PC-9 (cell line): ENCODE data around the gene FOXR1. TPM values are rescaled to one million over a fixed set of nuclear protein-coding genes. Genes with fewer than 3 reads are reported as not detected.

ENCODE experiments used
- BruUV-seq: library from RNA; stranded (reverse); fragments of 400-500 nt; replicated peaks from 2 replicates; lab custom pipeline; 2021; lab: Mats Ljungman, UMichigan
- CTCF ChIA-PET: fragments of 300-600 bp; sonication (Branson Sonifier 250); formaldehyde crosslinking; loops from one replicate; lab custom pipeline; 2022; ENCODE audit warnings: antibody characterized with exemption; lab: Charles Lee
- POLR2A ChIA-PET: fragments of 300-600 bp; sonication (Branson Sonifier 250); formaldehyde crosslinking; loops from one replicate; lab custom pipeline; 2022; ENCODE audit warnings: antibody characterized with exemption; ENCODE audit not compliant: unreplicated experiment; lab: Charles Lee
- DNase-seq, 2 experiments: peaks; one replicate each; pipeline versions ENCODE4 v3.0.0 to v3.0.0-alpha.2; 2015 to 2022; ENCODE audit warnings: mixed read lengths in 1 of 2
- H2AFZ ChIP-seq: fragments of 200-600 bp; sonication (generic); 2 replicates; pipeline ENCODE4 v1.8.1; 2017; ENCODE audit warnings: antibody characterized with exemption
- H3F3A ChIP-seq: fragments of 200-600 bp; sonication (generic); 2 replicates; pipeline ENCODE4 v1.8.1; 2017; ENCODE audit warnings: antibody characterized with exemption, mild to moderate bottlenecking, low read depth; ENCODE audit not compliant: insufficient read depth
- H3K27ac ChIP-seq: fragments of 200-600 bp; sonication (generic); 2 replicates; pipeline ENCODE4 v1.6.1; 2016; ENCODE audit warnings: mixed run types
- H3K27me3 ChIP-seq: fragments of 200-600 bp; sonication (generic); 2 replicates; pipeline ENCODE4 v1.6.1; 2016; ENCODE audit warnings: low read depth, mixed run types; ENCODE audit not compliant: insufficient read depth
- H3K36me3 ChIP-seq: fragments of 200-600 bp; sonication (generic); 2 replicates; pipeline ENCODE4 v1.6.1; 2016; ENCODE audit warnings: low read depth, mixed run types
- H3K4me1 ChIP-seq: fragments of 200-600 bp; sonication (generic); replicated peaks from 2 replicates; pipeline ENCODE4 v1.6.1; 2016; ENCODE audit warnings: mixed run types; ENCODE audit not compliant: insufficient read depth
- H3K4me2 ChIP-seq: fragments of 200-600 bp; sonication (generic); 2 replicates; pipeline ENCODE4 v1.6.1; 2017; ENCODE audit warnings: mixed run types
- H3K4me3 ChIP-seq: fragments of 200-600 bp; sonication (generic); 2 replicates; pipeline ENCODE4 v1.6.1; 2016; ENCODE audit warnings: mixed run types
- H3K79me2 ChIP-seq: fragments of 200-600 bp; sonication (generic); 2 replicates; pipeline ENCODE4 v1.6.1; 2017; ENCODE audit warnings: low read depth, mixed run types
- H3K9me2 ChIP-seq: fragments of 200-600 bp; sonication (generic); 2 replicates; pipeline ENCODE4 v1.8.1; 2017; ENCODE audit warnings: mild to moderate bottlenecking; ENCODE audit not compliant: insufficient read depth
- H3K9me3 ChIP-seq: fragments of 200-600 bp; sonication (generic); 2 replicates; pipeline ENCODE4 v1.8.1; 2016; ENCODE audit warnings: low read depth; ENCODE audit not compliant: insufficient read depth
- H4K20me1 ChIP-seq: fragments of 200-600 bp; sonication (generic); 2 replicates; pipeline ENCODE4 v1.8.1; 2017; ENCODE audit not compliant: insufficient read depth
- CTCF ChIP-seq: fragments of 200-600 bp; sonication (generic); conservative IDR thresholded peaks from 2 replicates; pipeline ENCODE4 v1.6.1; 2017; ENCODE audit warnings: mixed run types, antibody characterized with exemption, mild to moderate bottlenecking, moderate library complexity
- EZH2 ChIP-seq: fragments of 200-600 bp; sonication (generic); IDR thresholded peaks from 2 replicates; pipeline ENCODE4 v1.8.0; 2017; ENCODE audit warnings: antibody characterized with exemption, low read depth
- intact Hi-C: fragments of 100-400 bp; cut with micrococcal nuclease; formaldehyde crosslinking; loops from one replicate; pipeline ENCODE4 v1.10.0; 2022; ENCODE audit not compliant: unreplicated experiment
- total RNA-seq: library from RNA; stranded (reverse); gene quantifications from 2 replicates; pipeline ENCODE4 v1.2.3, GENCODE V29; 2021

Gene FOXR1
- total RNA-seq, 1 experiment from 2014 or later, result not detected

DNA sequence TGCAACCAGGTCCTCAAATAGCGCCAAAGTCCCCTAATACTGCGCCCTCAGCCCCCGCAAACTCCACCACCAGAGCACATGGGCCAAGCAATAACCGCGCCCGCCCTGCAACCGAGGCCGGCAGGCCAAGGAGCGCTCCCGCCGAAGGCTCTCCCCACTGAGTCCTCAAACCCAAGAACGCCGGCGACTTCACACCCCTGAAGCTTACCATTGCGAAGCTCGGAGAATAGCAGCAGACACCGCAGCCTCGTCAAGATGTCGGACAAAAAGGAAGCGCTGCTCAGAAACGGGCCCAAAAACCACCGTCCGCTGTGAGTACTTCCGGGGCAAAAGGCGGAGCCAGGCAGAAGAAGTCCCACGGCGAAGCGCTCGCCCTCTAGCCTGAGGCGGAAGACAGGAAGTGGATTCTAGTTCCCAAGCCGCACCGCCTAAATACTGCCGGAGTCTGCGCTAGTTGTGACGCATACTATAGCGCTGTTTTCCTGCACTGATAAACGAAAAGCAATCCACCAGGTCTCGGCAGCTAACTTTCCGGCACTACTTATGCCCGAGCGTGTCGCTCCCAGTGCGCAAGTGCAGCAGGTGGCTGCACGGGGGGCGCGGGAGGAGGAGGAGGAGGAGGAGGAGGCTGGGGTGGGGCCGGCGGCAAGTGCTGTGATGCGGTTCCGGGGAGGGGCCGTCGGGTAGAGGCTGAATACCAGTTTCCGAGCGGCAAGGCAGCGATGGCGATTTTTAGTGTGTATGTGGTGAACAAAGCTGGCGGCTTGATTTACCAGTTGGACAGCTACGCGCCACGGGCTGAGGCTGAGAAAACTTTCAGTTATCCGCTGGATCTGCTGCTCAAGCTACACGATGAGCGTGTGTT lies 46.7 kb downstream of the FOXR1 start, which contains the start of the genes RPS25 and TRAPPC4:
RPS25 (minus strand) TSS at position 270 of the 865 bp plus-strand sequence; CDS start at position 211, 59 bp downstream.
TRAPPC4 (plus strand) TSS at position 693 of the 865 bp plus-strand sequence; CDS start at position 723, 30 bp downstream.
- no peaks in the 10 kb centered on the region for H3K9me2 ChIP-seq
- TF ChIP-seq EZH2 (no peak), CTCF (no peak)
- H3K27me3 ChIP-seq, result no peaks in the 10 kb centered on the region
- H3F3A ChIP-seq, result peaks cover 68% of the 10 kb centered on the region
- peak within 1 kb of the TSS; percentile 97 for H3K4me2 ChIP-seq
- peak within 1 kb of the TSS; percentile 98 for H3K4me3 ChIP-seq
- peaks cover 36% of the 10 kb centered on the region for H3K4me1 ChIP-seq
- peak within 1 kb of the TSS; percentile 78 for H3K27ac ChIP-seq
- H3K36me3 ChIP-seq, result peaks cover 55% of the 10 kb centered on the region
- peak within 1 kb of the TSS; percentile 82 for H2AFZ ChIP-seq
- peak; percentile 89 to 96 for DNase-seq
- POLR2A ChIA-PET, result interaction anchor here (0.7 to 1.2 kb wide), 5 partner anchors 20 to 396 kb away, joined by 3 to 14 read pairs (median 7); no protein-coding TSS in a partner anchor
- BruUV-seq, result no TSS peak
- H4K20me1 ChIP-seq, result peaks cover 35% of the 10 kb centered on the region
- intact Hi-C loops, result loop anchor here (2.0 to 5.0 kb wide), 3 partner anchors 90 to 304 kb away; no protein-coding TSS in a partner anchor
- no peaks in the 10 kb centered on the region for H3K9me3 ChIP-seq
- H3K79me2 ChIP-seq, result peaks cover 74% of the 10 kb centered on the region
- CTCF ChIA-PET, result no interaction called here

DNA sequence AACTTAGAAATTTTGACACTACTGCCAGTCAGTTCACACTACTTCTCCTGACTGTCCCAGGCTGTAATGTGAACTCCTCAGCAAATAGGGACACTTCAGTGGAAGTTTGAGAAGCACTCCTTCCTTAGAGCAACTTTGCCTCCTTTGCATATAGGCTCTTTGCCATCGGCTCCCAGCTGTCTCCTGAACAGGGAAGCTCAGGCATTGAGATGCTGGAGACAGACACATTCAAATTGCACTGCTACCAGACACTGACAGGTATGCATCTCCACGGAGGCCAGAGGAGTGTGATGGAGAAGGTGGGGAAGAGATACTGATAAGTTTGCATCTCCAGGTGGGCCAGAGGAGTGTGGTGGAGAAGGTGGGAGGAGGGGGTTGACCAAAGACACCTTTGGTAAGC lies 48.4 kb downstream of the FOXR1 start:
- intact Hi-C loops, result loop anchor here (2.0 to 5.0 kb wide), 3 partner anchors 91 to 302 kb away; no protein-coding TSS in a partner anchor
- Histone ChIP-seq H3K27ac (no peak overlapping the region), H3K27me3 (no peaks in the 10 kb centered on the region), H3K4me2 (peak overlapping the region; percentile 97), H3K9me3 (no peaks in the 10 kb centered on the region), H3K9me2 (no peaks in the 10 kb centered on the region), H3F3A (peaks cover 65% of the 10 kb centered on the region), H2AFZ (no peak overlapping the region), H3K4me1 (peaks cover 43% of the 10 kb centered on the region), H3K4me3 (peak overlapping the region; percentile 98), H3K36me3 (peaks cover 55% of the 10 kb centered on the region), H3K79me2 (peaks cover 66% of the 10 kb centered on the region), H4K20me1 (peaks cover 28% of the 10 kb centered on the region)
- no peak for DNase-seq
- BruUV-seq, result no TSS peak
- ChIA-PET CTCF (no interaction called here), POLR2A (interaction anchor here (0.6 kb wide), 1 partner anchor 106 kb away, joined by 4 read pairs; no protein-coding TSS in a partner anchor)
- TF ChIP-seq CTCF (no peak), EZH2 (no peak)

DNA sequence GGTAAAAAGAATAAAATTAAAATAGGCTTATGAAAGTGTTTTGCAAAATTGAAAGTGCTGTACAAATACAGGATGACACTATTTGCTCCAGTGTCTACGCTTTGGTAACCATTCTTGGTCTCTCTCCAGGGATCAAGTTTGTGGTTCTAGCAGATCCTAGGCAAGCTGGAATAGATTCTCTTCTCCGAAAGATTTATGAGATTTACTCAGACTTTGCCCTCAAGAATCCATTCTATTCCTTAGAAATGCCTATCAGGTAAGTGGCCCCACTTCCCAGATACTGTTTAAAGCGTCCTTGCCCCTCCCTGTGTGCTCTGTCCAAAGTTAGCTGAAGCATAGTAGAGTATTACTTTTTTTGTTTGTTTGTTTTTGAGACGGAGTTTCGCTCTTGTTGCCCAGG lies 50.1 kb downstream of the FOXR1 start:
- H3K4me3 ChIP-seq, result no peak overlapping the region
- CTCF ChIA-PET, result no interaction called here
- intact Hi-C loops, result no loop called here
- H3K79me2 ChIP-seq, result peaks cover 50% of the 10 kb centered on the region
- TF ChIP-seq CTCF (no peak), EZH2 (no peak)
- H3K4me2 ChIP-seq, result no peak overlapping the region
- peaks cover 29% of the 10 kb centered on the region for H3K4me1 ChIP-seq
- DNase-seq, result no peak
- H3K36me3 ChIP-seq, result peaks cover 43% of the 10 kb centered on the region
- peaks cover 12% of the 10 kb centered on the region for H4K20me1 ChIP-seq
- H3K27ac ChIP-seq, result no peak overlapping the region
- H3K9me2 ChIP-seq, result no peaks in the 10 kb centered on the region
- no peak overlapping the region for H2AFZ ChIP-seq
- peaks cover 48% of the 10 kb centered on the region for H3F3A ChIP-seq
- BruUV-seq, result no TSS peak
- H3K9me3 ChIP-seq, result no peaks in the 10 kb centered on the region
- POLR2A ChIA-PET, result no interaction called here
- no peaks in the 10 kb centered on the region for H3K27me3 ChIP-seq
